Fibroblast of lung (primary cell): Measurements from ENCODE around the gene TRIP6.

ENCODE experiments used
- CTCF ChIP-seq, 2 donors: IDR thresholded peaks in 1 of 2; conservative IDR thresholded peaks in 1 of 2; 1 replicate in 1 of 2; 2 replicates in 1 of 2; pipeline ENCODE4 v1.5.1; 2011 to 2012; ENCODE audit warnings: low read length in 2 of 2, control low read depth in 1 of 2, inconsistent platforms in 1 of 2, low read depth in 1 of 2, mild to moderate bottlenecking in 1 of 2
- EZH2 ChIP-seq: IDR thresholded peaks from 2 replicates; pipeline ENCODE4 v1.5.1; 2012; ENCODE audit warnings: low read length, control low read depth, mild to moderate bottlenecking; ENCODE audit errors: missing control alignments

GRCh38 chr7:100886936-100887515 is 19.8 kb downstream of the TRIP6 start:
- TF ChIP-seq EZH2 = no peak
- no peak for TF ChIP-seq CTCF (conservative IDR thresholded peaks at IDR 0.05 in 1 of 2, IDR thresholded peaks at IDR 0.05 in 1 of 2; ENCODE audit: low read depth in 1 of 2, low read length in 2 of 2)
